ENCODE measurements around the gene MEPCE. TPM values are rescaled to one million over a fixed set of nuclear protein-coding genes. Genes with fewer than 3 reads are reported as not detected.
A peak's percentile ranks its signal among the peaks of the same experiment; 100 is the strongest.

The MEPCE gene
- total and polyA plus RNA-seq, 10 of the 15 experiments (the other 5 are each of a cell fraction or from before 2014, with no cell fraction given) = 8.2 to 48.0 (median 22.1) TPM

GRCh38 chr7:100413346-100413745 lies 16.3 kb upstream of the MEPCE start:
- DNase-seq (ENCODE audit: low read depth, low spot score) (no peak), ATAC-seq (peak; percentile 60), FAIRE-seq (peak; percentile 64)
- CTCF ChIA-PET = interaction anchor here (1.0 to 1.7 kb wide), 2 partner anchors 39 to 64 kb away, joined by 3 to 7 read pairs; no protein-coding TSS in a partner anchor
- POLR2A ChIA-PET = interaction anchor here (0.6 to 1.4 kb wide), 5 partner anchors 11 to 263 kb away, joined by 3 to 4 read pairs (median 3); partner anchors contain the start of gene MEPCE
- SMC1A ChIA-PET (ENCODE audit: uncharacterized antibody, unreplicated experiment) = interaction anchor here (1.2 to 2.4 kb wide), 4 partner anchors 9 to 48 kb away, joined by 3 to 8 read pairs (median 5); partner anchors contain the start of gene ZCWPW1
- Histone ChIP-seq H4K20me1 (ENCODE audit: control insufficient read depth, insufficient read depth) (no peaks in the 10 kb centered on the region), H3K27ac (ENCODE audit: control insufficient read depth, insufficient read depth) (peak overlapping the region; percentile 50), H3K4me1 (ENCODE audit: control insufficient read depth, insufficient read depth, low read length) (peaks cover 11% of the 10 kb centered on the region), H3K27me3 (replicated peaks in 1 of 2; ENCODE audit: control insufficient read depth in 2 of 2, insufficient read depth in 2 of 2, low read length in 1 of 2) (no peaks in the 10 kb centered on the region), H3K9me3 (replicated peaks; ENCODE audit: control insufficient read depth, insufficient read depth, low read length) (no peaks in the 10 kb centered on the region; the same call in 2 of the 3 replicates), H3K36me3 (ENCODE audit: control insufficient read depth in 2 of 2, insufficient read depth in 2 of 2, low read length in 1 of 2) (no peaks in the 10 kb centered on the region), H2AFZ (ENCODE audit: control insufficient read depth, low read depth, low read length) (peak overlapping the region; percentile 54), H3K4me2 (ENCODE audit: control insufficient read depth, insufficient read depth) (peak overlapping the region; percentile 73), H3K9ac (ENCODE audit: control insufficient read depth, insufficient read depth, low read length) (peak overlapping the region; percentile 19; the same call in 1 of the 2 replicates), H3K4me3 (no peak overlapping the region; the same call in 1 of the 2 replicates), H3K79me2 (ENCODE audit: control insufficient read depth, insufficient read depth, low read length) (no peaks in the 10 kb centered on the region)
- TF ChIP-seq GABPA (IDR thresholded peaks at IDR 0.05; ENCODE audit: low read depth) (no peak), SP1 (IDR thresholded peaks at IDR 0.05; ENCODE audit: low read depth, low read length) (no peak), RUNX3 (IDR thresholded peaks at IDR 0.05; ENCODE audit: low read length) (no peak), ZBTB40 (IDR thresholded peaks at IDR 0.05; ENCODE audit: borderline replicate concordance) (no peak), SRF (IDR thresholded peaks at IDR 0.05; ENCODE audit: low read depth in 2 of 2, low read length in 2 of 2) (no peak), EGR1 (IDR thresholded peaks at IDR 0.05; ENCODE audit: borderline replicate concordance in 1 of 2, low read depth in 2 of 2, low read length in 2 of 2) (no peak), DPF2 (IDR thresholded peaks at IDR 0.05) (no peak), YBX1 (IDR thresholded peaks at IDR 0.05) (no peak), YY1 (IDR thresholded peaks at IDR 0.05; ENCODE audit: low read depth, low read length) (no peak), RBBP5 (conservative IDR thresholded peaks at IDR 0.05) (no peak), CBX5 (IDR thresholded peaks at IDR 0.05; ENCODE audit: low read depth) (no peak), NR2C2 (IDR thresholded peaks at IDR 0.05; ENCODE audit: borderline replicate concordance, control insufficient read depth, insufficient read length, low read depth) (no peak), POLR2A (IDR thresholded peaks at IDR 0.05; ENCODE audit: low read depth, low read length) (no peak)
- RAD21 ChIA-PET (ENCODE audit: unreplicated experiment) = interaction anchor here (1.6 kb wide), 1 partner anchor 39 kb away, joined by 5 read pairs; no protein-coding TSS in a partner anchor
- BruUV-seq (replicated peaks) = no TSS peak
- in situ Hi-C loops (cut with MboI) (no loop called here), intact Hi-C loops (cut with micrococcal nuclease; ENCODE audit: unreplicated experiment) (no loop called here)

Measured in GM12878 (cell line).